Neural progenitor cell (in vitro differentiated cells): ENCODE measurements around the gene EPHA1. TPM values are rescaled to one million over a fixed set of nuclear protein-coding genes. Genes with fewer than 3 reads are reported as not detected.

Experiments
- DNase-seq: peaks from one replicate; pipeline ENCODE4 v3.0.0-alpha.2; 2016; ENCODE audit warnings: low spot score
- H2AFZ ChIP-seq: fragments of 200-600 bp; sonication (generic); replicated peaks from 2 replicates; pipeline ENCODE4 v1.6.1; 2016; ENCODE audit warnings: antibody characterized with exemption
- H3F3A ChIP-seq: fragments of 200-600 bp; sonication (generic); 2 replicates; pipeline ENCODE4 v1.6.1; 2016; ENCODE audit warnings: antibody characterized with exemption, low read depth
- H3K27ac ChIP-seq: fragments of 200-600 bp; sonication (generic); 2 replicates; pipeline ENCODE4 v1.5.1; 2016; ENCODE audit warnings: mild to moderate bottlenecking
- H3K27me3 ChIP-seq: fragments of 200-600 bp; sonication (generic); 2 replicates; pipeline ENCODE4 v1.6.1; 2016; ENCODE audit warnings: mild to moderate bottlenecking, moderate library complexity
- H3K36me3 ChIP-seq: fragments of 200-600 bp; sonication (generic); 2 replicates; pipeline ENCODE4 v1.5.1; 2016
- H3K4me1 ChIP-seq: fragments of 200-600 bp; sonication (generic); 2 replicates; pipeline ENCODE4 v1.6.1; 2016; ENCODE audit warnings: mixed run types
- H3K4me2 ChIP-seq: fragments of 200-600 bp; sonication (generic); 2 replicates; pipeline ENCODE4 v1.6.1; 2016
- H3K4me3 ChIP-seq: fragments of 200-600 bp; sonication (generic); 2 replicates; pipeline ENCODE4 v1.5.1; 2016
- H3K79me2 ChIP-seq: fragments of 200-600 bp; sonication (generic); 2 replicates; pipeline ENCODE4 v1.6.1; 2016; ENCODE audit warnings: low read depth
- H3K9ac ChIP-seq: fragments of 200-600 bp; sonication (generic); 2 replicates; pipeline ENCODE4 v1.6.1; 2016
- H3K9me3 ChIP-seq: fragments of 200-600 bp; sonication (generic); 2 replicates; pipeline ENCODE4 v1.5.1; 2016; ENCODE audit warnings: low read depth
- H4K20me1 ChIP-seq: fragments of 200-600 bp; sonication (generic); 2 replicates; pipeline ENCODE4 v1.6.1; 2016; ENCODE audit warnings: low read depth
- H3K27ac Mint-ChIP-seq: 3 replicates; pipeline ENCODE4 v1.8.0; 2021; ENCODE audit warnings: mixed read lengths
- H3K27me3 Mint-ChIP-seq: 2 replicates; pipeline ENCODE4 v1.8.0; 2022; ENCODE audit warnings: low read depth, mild to moderate bottlenecking, inconsistent platforms, moderate library complexity, mixed read lengths; ENCODE audit not compliant: insufficient read depth
- H3K36me3 Mint-ChIP-seq: 3 replicates; pipeline ENCODE4 v1.8.0; 2021; ENCODE audit warnings: mixed read lengths
- H3K4me1 Mint-ChIP-seq: 3 replicates; pipeline ENCODE4 v1.8.0; 2021; ENCODE audit warnings: mixed read lengths
- H3K4me3 Mint-ChIP-seq: 3 replicates; pipeline ENCODE4 v1.8.0; 2021; ENCODE audit warnings: mild to moderate bottlenecking, moderate library complexity, mixed read lengths
- H3K9me3 Mint-ChIP-seq: 3 replicates; pipeline ENCODE4 v1.8.0; 2020; ENCODE audit warnings: mixed read lengths
- EZH2 ChIP-seq: fragments of 200-600 bp; sonication (generic); IDR thresholded peaks from 2 replicates; pipeline ENCODE4 v1.6.1; 2017; ENCODE audit warnings: antibody characterized with exemption, mild to moderate bottlenecking, moderate library complexity
- EZH2phosphoT487 ChIP-seq: fragments of 200-600 bp; sonication (generic); IDR thresholded peaks from 2 replicates; pipeline ENCODE4 v1.6.1; 2017; ENCODE audit warnings: antibody characterized with exemption
- total RNA-seq: library from RNA; depleted of rRNA; stranded (reverse); fragments of >200 nt; gene quantifications from 2 replicates; pipeline ENCODE4 v1.2.3, GENCODE V29; 2015; ENCODE audit warnings: low replicate concordance
- TF ChIP-seq, protein P1 (sequence below): fragments of 200-600 bp; sonication (generic); IDR thresholded peaks from 2 replicates; pipeline ENCODE4 v1.5.1; 2017; ENCODE audit warnings: antibody characterized with exemption, mild to moderate bottlenecking

The EPHA1 gene
- total RNA-seq, 1 donor from 2014 or later, result 4.1 TPM

DNA sequence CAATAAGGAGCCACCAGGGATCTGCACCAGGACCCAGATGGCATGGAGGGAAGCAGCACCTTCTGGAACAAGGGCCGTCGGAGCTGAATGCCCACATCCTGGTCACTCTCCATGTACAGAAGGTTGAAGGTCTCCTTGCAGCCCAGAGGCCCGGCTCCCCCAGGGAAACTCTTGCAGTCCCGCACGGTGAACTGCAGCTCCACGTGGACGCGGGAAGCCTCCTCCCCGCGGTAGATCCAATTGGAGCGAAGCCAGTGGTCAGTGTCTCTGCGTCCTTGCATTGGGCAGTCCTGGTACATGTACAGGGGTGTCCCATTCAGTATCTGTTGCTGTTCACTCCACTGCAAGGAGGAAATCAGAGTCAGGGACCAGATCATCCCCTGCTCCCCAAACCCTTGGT lies 7.4 kb downstream of the EPHA1 start:
- H3K9me3 Mint-ChIP-seq, result peaks cover 4% of the 10 kb centered on the region
- Histone ChIP-seq H3K4me1 (peaks cover 6% of the 10 kb centered on the region), H3K9ac (no peak overlapping the region), H2AFZ (no peak overlapping the region), H3K36me3 (no peaks in the 10 kb centered on the region), H3K79me2 (no peaks in the 10 kb centered on the region), H3K4me2 (no peak overlapping the region), H3K27me3 (no peaks in the 10 kb centered on the region), H3F3A (no peaks in the 10 kb centered on the region), H3K27ac (no peak overlapping the region), H3K9me3 (no peaks in the 10 kb centered on the region), H3K4me3 (no peak overlapping the region), H4K20me1 (no peaks in the 10 kb centered on the region)
- DNase-seq, result no peak
- H3K27me3 Mint-ChIP-seq, result peaks cover 4% of the 10 kb centered on the region
- no peaks in the 10 kb centered on the region for H3K36me3 Mint-ChIP-seq
- TF ChIP-seq EZH2phosphoT487, result no peak
- TF ChIP-seq EZH2, result no peak
- TF ChIP-seq, protein P1, sequence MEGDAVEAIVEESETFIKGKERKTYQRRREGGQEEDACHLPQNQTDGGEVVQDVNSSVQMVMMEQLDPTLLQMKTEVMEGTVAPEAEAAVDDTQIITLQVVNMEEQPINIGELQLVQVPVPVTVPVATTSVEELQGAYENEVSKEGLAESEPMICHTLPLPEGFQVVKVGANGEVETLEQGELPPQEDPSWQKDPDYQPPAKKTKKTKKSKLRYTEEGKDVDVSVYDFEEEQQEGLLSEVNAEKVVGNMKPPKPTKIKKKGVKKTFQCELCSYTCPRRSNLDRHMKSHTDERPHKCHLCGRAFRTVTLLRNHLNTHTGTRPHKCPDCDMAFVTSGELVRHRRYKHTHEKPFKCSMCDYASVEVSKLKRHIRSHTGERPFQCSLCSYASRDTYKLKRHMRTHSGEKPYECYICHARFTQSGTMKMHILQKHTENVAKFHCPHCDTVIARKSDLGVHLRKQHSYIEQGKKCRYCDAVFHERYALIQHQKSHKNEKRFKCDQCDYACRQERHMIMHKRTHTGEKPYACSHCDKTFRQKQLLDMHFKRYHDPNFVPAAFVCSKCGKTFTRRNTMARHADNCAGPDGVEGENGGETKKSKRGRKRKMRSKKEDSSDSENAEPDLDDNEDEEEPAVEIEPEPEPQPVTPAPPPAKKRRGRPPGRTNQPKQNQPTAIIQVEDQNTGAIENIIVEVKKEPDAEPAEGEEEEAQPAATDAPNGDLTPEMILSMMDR, result no peak
- peaks cover 12% of the 10 kb centered on the region for H3K4me1 Mint-ChIP-seq
- no peak overlapping the region for H3K27ac Mint-ChIP-seq
- no peak overlapping the region for H3K4me3 Mint-ChIP-seq

GRCh38 chr7:143399642-143400041 lies 9.0 kb downstream of the EPHA1 start:
- no peak overlapping the region for H2AFZ ChIP-seq
- no peaks in the 10 kb centered on the region for H3F3A ChIP-seq
- TF ChIP-seq EZH2, result no peak
- TF ChIP-seq, protein P1, result no peak
- no peak for TF ChIP-seq EZH2phosphoT487
- H3K4me1 ChIP-seq, result no peaks in the 10 kb centered on the region
- H3K9me3 Mint-ChIP-seq, result peaks cover 4% of the 10 kb centered on the region
- no peaks in the 10 kb centered on the region for H3K36me3 ChIP-seq
- H3K4me3 ChIP-seq, result no peak overlapping the region
- H3K36me3 Mint-ChIP-seq, result peaks cover 1% of the 10 kb centered on the region
- peaks cover 4% of the 10 kb centered on the region for H3K27me3 Mint-ChIP-seq
- no peaks in the 10 kb centered on the region for H3K9me3 ChIP-seq
- H3K27ac ChIP-seq, result no peak overlapping the region
- H3K79me2 ChIP-seq, result no peaks in the 10 kb centered on the region
- H3K27ac Mint-ChIP-seq, result no peak overlapping the region
- no peak overlapping the region for H3K9ac ChIP-seq
- peaks cover 5% of the 10 kb centered on the region for H3K4me1 Mint-ChIP-seq
- no peaks in the 10 kb centered on the region for H4K20me1 ChIP-seq
- no peaks in the 10 kb centered on the region for H3K27me3 ChIP-seq
- no peak overlapping the region for H3K4me2 ChIP-seq
- H3K4me3 Mint-ChIP-seq, result no peak overlapping the region
- DNase-seq, result no peak

DNA sequence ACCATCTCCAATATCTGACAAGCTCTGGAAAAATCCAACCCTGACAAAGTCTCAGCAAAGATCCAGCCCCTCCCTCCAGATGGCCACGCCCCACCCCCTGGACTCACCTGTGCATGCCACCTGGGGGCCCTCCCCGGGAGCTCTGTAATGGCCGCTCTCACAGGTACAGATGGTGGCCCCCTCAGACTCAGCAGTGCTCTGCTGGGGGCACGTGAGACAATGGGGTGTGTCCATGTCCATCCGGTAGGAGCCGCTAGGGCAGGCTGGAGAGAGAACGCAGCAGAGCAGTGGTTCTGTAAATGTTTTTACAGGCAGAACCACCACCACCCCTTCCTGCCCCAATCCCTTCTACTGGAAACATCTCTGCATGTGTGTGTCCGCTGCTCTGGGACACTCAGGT lies 9.5 kb downstream of the EPHA1 start:
- Histone ChIP-seq H3K36me3 (no peaks in the 10 kb centered on the region), H3K4me1 (no peaks in the 10 kb centered on the region), H4K20me1 (no peaks in the 10 kb centered on the region), H3K4me3 (no peak overlapping the region), H3F3A (no peaks in the 10 kb centered on the region), H3K9me3 (no peaks in the 10 kb centered on the region), H3K79me2 (no peaks in the 10 kb centered on the region), H3K27ac (no peak overlapping the region), H3K9ac (no peak overlapping the region), H3K4me2 (no peak overlapping the region), H3K27me3 (no peaks in the 10 kb centered on the region), H2AFZ (no peak overlapping the region)
- no peak overlapping the region for H3K27ac Mint-ChIP-seq
- peaks cover 5% of the 10 kb centered on the region for H3K4me1 Mint-ChIP-seq
- TF ChIP-seq EZH2phosphoT487, result no peak
- no peak for TF ChIP-seq EZH2
- TF ChIP-seq, protein P1, result no peak
- H3K27me3 Mint-ChIP-seq, result peaks cover 4% of the 10 kb centered on the region
- H3K9me3 Mint-ChIP-seq, result peaks cover 4% of the 10 kb centered on the region
- H3K4me3 Mint-ChIP-seq, result no peak overlapping the region
- no peak for DNase-seq
- H3K36me3 Mint-ChIP-seq, result peaks cover 1% of the 10 kb centered on the region
